WTC11 (cell line): ENCODE measurements around the gene TPX2. TPM values are rescaled to one million over a fixed set of nuclear protein-coding genes. Genes with fewer than 3 reads are reported as not detected.

Experiments
- ATAC-seq: fragments of 200-7000 bp; cut with Tn5 transposase; 2 replicates; pipeline ENCODE4 v1.10.0; 2021; ENCODE audit warnings: mild to moderate bottlenecking, moderate library complexity
- CTCF ChIA-PET: fragments of 300-600 bp; sonication (Branson Sonifier 250); formaldehyde crosslinking; loops from one replicate; lab custom pipeline; 2021; ENCODE audit warnings: antibody characterized with exemption; lab: Charles Lee
- POLR2A ChIA-PET: fragments of 350-600 bp; sonication (Branson Sonifier 250); formaldehyde crosslinking; loops from one replicate; lab custom pipeline; 2021; ENCODE audit warnings: antibody characterized with exemption; lab: Charles Lee
- DNase-seq: peaks from one replicate; pipeline ENCODE4 v3.0.0; 2021; ENCODE audit warnings: low spot score
- H3K27ac Mint-ChIP-seq: 2 replicates; pipeline ENCODE4 v1.8.0; 2021; ENCODE audit warnings: mixed read lengths
- H3K27me3 Mint-ChIP-seq: 2 replicates; pipeline ENCODE4 v1.8.0; 2021; ENCODE audit warnings: low read depth, mild to moderate bottlenecking, moderate library complexity, mixed read lengths
- H3K36me3 Mint-ChIP-seq: 2 replicates; pipeline ENCODE4 v1.8.0; 2021; ENCODE audit warnings: mixed read lengths
- H3K4me1 Mint-ChIP-seq: 2 replicates; pipeline ENCODE4 v1.8.0; 2022; ENCODE audit warnings: mixed read lengths
- H3K4me3 Mint-ChIP-seq: 2 replicates; pipeline ENCODE4 v1.8.0; 2021; ENCODE audit warnings: mild to moderate bottlenecking, moderate library complexity, mixed read lengths
- H3K9me3 Mint-ChIP-seq: 2 replicates; pipeline ENCODE4 v1.8.0; 2021; ENCODE audit warnings: mixed read lengths
- ARID4B ChIP-seq: sonication (generic); formaldehyde crosslinking; IDR thresholded peaks from 2 replicates; pipeline ENCODE4 v1.8.0; 2023; ENCODE audit warnings: missing genetic modification reagents, mild to moderate bottlenecking, borderline replicate concordance
- ATF3 ChIP-seq: sonication (generic); formaldehyde crosslinking; conservative IDR thresholded peaks from 2 replicates; pipeline ENCODE4 v1.8.1; 2022; ENCODE audit warnings: mild to moderate bottlenecking, missing genetic modification reagents
- ATF6 ChIP-seq: sonication (generic); formaldehyde crosslinking; IDR thresholded peaks from 2 replicates; pipeline ENCODE4 v1.8.1; 2023; ENCODE audit warnings: mild to moderate bottlenecking, missing genetic modification reagents
- CDX4 ChIP-seq: fragments of 250-450 bp; sonication (Bioruptor Pico); IDR thresholded peaks from 2 replicates; pipeline ENCODE4 v1.9.0; 2021; ENCODE audit warnings: moderate library complexity, mild to moderate bottlenecking, inconsistent platforms, borderline replicate concordance
- ESRRA ChIP-seq: sonication (generic); formaldehyde crosslinking; IDR thresholded peaks from 2 replicates; pipeline ENCODE4 v1.8.1; 2022; ENCODE audit warnings: mild to moderate bottlenecking, missing genetic modification reagents, borderline replicate concordance
- ETV6 ChIP-seq: sonication (generic); formaldehyde crosslinking; IDR thresholded peaks from 2 replicates; pipeline ENCODE4 v1.8.1; 2022; ENCODE audit warnings: mild to moderate bottlenecking, missing genetic modification reagents
- FOXP1 ChIP-seq: sonication (generic); formaldehyde crosslinking; IDR thresholded peaks from 2 replicates; pipeline ENCODE4 v1.8.0; 2022; ENCODE audit warnings: missing genetic modification reagents, mild to moderate bottlenecking, moderate library complexity, borderline replicate concordance
- GTF2I ChIP-seq: fragments of 250-450 bp; sonication (Bioruptor Pico); conservative IDR thresholded peaks from 2 replicates; pipeline ENCODE4 v1.4.0; 2021; ENCODE audit warnings: mild to moderate bottlenecking
- MLX ChIP-seq: sonication (generic); formaldehyde crosslinking; IDR thresholded peaks from 2 replicates; pipeline ENCODE4 v1.8.1; 2023; ENCODE audit warnings: mild to moderate bottlenecking, missing genetic modification reagents, moderate library complexity
- SMAD3 ChIP-seq: sonication (generic); formaldehyde crosslinking; IDR thresholded peaks from 2 replicates; pipeline ENCODE4 v1.8.0; 2022; ENCODE audit warnings: missing genetic modification reagents, mild to moderate bottlenecking, borderline replicate concordance
- SOX15 ChIP-seq: fragments of 250-450 bp; sonication (Bioruptor Pico); IDR thresholded peaks from 2 replicates; pipeline ENCODE4 v1.9.0; 2021; ENCODE audit warnings: mild to moderate bottlenecking
- SP1 ChIP-seq: sonication (generic); formaldehyde crosslinking; conservative IDR thresholded peaks from 2 replicates; pipeline ENCODE4 v1.8.1; 2022; ENCODE audit warnings: missing genetic modification reagents
- TCF7 ChIP-seq: sonication (generic); formaldehyde crosslinking; IDR thresholded peaks from 2 replicates; pipeline ENCODE4 v1.8.0; 2022; ENCODE audit warnings: mild to moderate bottlenecking, low read depth, missing genetic modification reagents, moderate library complexity
- TP53 ChIP-seq: sonication (generic); formaldehyde crosslinking; IDR thresholded peaks from 2 replicates; pipeline ENCODE4 v1.8.1; 2023; ENCODE audit warnings: mild to moderate bottlenecking, missing genetic modification reagents
- ZNF263 ChIP-seq: sonication (generic); formaldehyde crosslinking; IDR thresholded peaks from 2 replicates; pipeline ENCODE4 v1.8.1; 2022; ENCODE audit warnings: low read depth, mild to moderate bottlenecking, moderate library complexity, missing genetic modification reagents
- total RNA-seq: library from RNA; stranded (reverse); gene quantifications from 3 replicates; pipeline ENCODE4 v1.2.3, GENCODE V29; 2021

TPX2 gene
- total RNA-seq, 1 experiment from 2014 or later: 123 TPM

GRCh38 chr20:31738729-31739549 lies at the start of gene TPX2 (continued):
- no peak for TF ChIP-seq ATF6 (CRISPR knock-in tag)

- H3K4me1 Mint-ChIP-seq: peaks cover 51% of the 10 kb centered on the region
- H3K27me3 Mint-ChIP-seq: no peaks in the 10 kb centered on the region
- ATAC-seq (no peak), DNase-seq (no peak)
- no peaks in the 10 kb centered on the region for H3K9me3 Mint-ChIP-seq
- no peak overlapping the region for H3K4me3 Mint-ChIP-seq
- ChIA-PET POLR2A (no interaction called here), CTCF (interaction anchor here (0.6 to 6.4 kb wide), 3 partner anchors 28 to 1179 kb away, joined by 3 to 61 read pairs (median 5); partner anchors contain the start of gene BCL2L1)
- H3K27ac Mint-ChIP-seq: no peak overlapping the region
- no peak for TF ChIP-seq CDX4 (CRISPR knock-in tag)
- TF ChIP-seq SMAD3 (CRISPR knock-in tag): no peak
- TF ChIP-seq MLX (CRISPR knock-in tag): no peak
- no peak for TF ChIP-seq SP1 (CRISPR knock-in tag)
- TF ChIP-seq ATF3 (CRISPR knock-in tag): no peak
- TF ChIP-seq FOXP1 (CRISPR knock-in tag): no peak
- TF ChIP-seq TP53 (CRISPR knock-in tag): no peak
- peaks cover 10% of the 10 kb centered on the region; the same call in 1 of the 2 replicates for H3K36me3 Mint-ChIP-seq
Observed at GRCh38 chr20:31690124-31690666, 48.9 kb upstream of the TPX2 start.

- H3K27me3 Mint-ChIP-seq: no peaks in the 10 kb centered on the region
- peaks cover 15% of the 10 kb centered on the region; the same call in 1 of the 2 replicates for H3K36me3 Mint-ChIP-seq
- H3K27ac Mint-ChIP-seq: peak overlapping the region; percentile 75
- ATAC-seq: no peak
- H3K4me1 Mint-ChIP-seq: peaks cover 45% of the 10 kb centered on the region
- no peaks in the 10 kb centered on the region for H3K9me3 Mint-ChIP-seq
- DNase-seq: no peak
- CTCF ChIA-PET: interaction anchor here (0.7 to 6.4 kb wide), 6 partner anchors 16 to 134 kb away, joined by 3 to 61 read pairs (median 5); partner anchors contain the start of gene BCL2L1
- TF ChIP-seq ARID4B (CRISPR knock-in tag) (no peak), MLX (CRISPR knock-in tag) (no peak), ETV6 (no peak), GTF2I (CRISPR knock-in tag) (no peak), SOX15 (CRISPR knock-in tag) (no peak), ZNF263 (CRISPR knock-in tag) (no peak), ESRRA (no peak), TCF7 (CRISPR knock-in tag) (no peak)
- POLR2A ChIA-PET: no interaction called here
- H3K4me3 Mint-ChIP-seq: no peak overlapping the region
Observed at GRCh38 chr20:31691646-31692275, 47.3 kb upstream of the TPX2 start.
